WERI-Rb-1 (cell line): ENCODE measurements around the gene UROC1.

Source experiments
- DNase-seq: peaks from one replicate; pipeline ENCODE4 v3.0.0-alpha.2; 2020
- H3K27ac ChIP-seq: fragments of 250-450 bp; sonication (Bioruptor Pico); 2 replicates; pipeline ENCODE4 v1.5.1; 2020; ENCODE audit warnings: mild to moderate bottlenecking, moderate library complexity
- H3K27me3 ChIP-seq: fragments of 250-450 bp; sonication (Bioruptor Pico); 2 replicates; pipeline ENCODE4 v1.5.1; 2021; ENCODE audit warnings: mild to moderate bottlenecking, low read depth, moderate library complexity; ENCODE audit not compliant: insufficient read depth, severe bottlenecking
- H3K36me3 ChIP-seq: fragments of 250-450 bp; sonication (Bioruptor Pico); 2 replicates; pipeline ENCODE4 v1.5.1; 2020; ENCODE audit warnings: mild to moderate bottlenecking, moderate library complexity
- H3K4me3 ChIP-seq: 2 replicates; pipeline ENCODE4 v1.5.1; 2011; ENCODE audit warnings: low read depth, mild to moderate bottlenecking, control low read depth, low read length
- H3K9me3 ChIP-seq: fragments of 250-450 bp; sonication (Bioruptor Pico); 2 replicates; pipeline ENCODE4 v1.5.1; 2021; ENCODE audit warnings: mild to moderate bottlenecking, moderate library complexity; ENCODE audit not compliant: severe bottlenecking
- TF ChIP-seq, protein P1 (sequence below): IDR thresholded peaks from 2 replicates; pipeline ENCODE4 v1.5.1; 2011; ENCODE audit warnings: low read depth, mild to moderate bottlenecking, control low read depth, inconsistent platforms, low read length

UROC1 gene

DNA sequence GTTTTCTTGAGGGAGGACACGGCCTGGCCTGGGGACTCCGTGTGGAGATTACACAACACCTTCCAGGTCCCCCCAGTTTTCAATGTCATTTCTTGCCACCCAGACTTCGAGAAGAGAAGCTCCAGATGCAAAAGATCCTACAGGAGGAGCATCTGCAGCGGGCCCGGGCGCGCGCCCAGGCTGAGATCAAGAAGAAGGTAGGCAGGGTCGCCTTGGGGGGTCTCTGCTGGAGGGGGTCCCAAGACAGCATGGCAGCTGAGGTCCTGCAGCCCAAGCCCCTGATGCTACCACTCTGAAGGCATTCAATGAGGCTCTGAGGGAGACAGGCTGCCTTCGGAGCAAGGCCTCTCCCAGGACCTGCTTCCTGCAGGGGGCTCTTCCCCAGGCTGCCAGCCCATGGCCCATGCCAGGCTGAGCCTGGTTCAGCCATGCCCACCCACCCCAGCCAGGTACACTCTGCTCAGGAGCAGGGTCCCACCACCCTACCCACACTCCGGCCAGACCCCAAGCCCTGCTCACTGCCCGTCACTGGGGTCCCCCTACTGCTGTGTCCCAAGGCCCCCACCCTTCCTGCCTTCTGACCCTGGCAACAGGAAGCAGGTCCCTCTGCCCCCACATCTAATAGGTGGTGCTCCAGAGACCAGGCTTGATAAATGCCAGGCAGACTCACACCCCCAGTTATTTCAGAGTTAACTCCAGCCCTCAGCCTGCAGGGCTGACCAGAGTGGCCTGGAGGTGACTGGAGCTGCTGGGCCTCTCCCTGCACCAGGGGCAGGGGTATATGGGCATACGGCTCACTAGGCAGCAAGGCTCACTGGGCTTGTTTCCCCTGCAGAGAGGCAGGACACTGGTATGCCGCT, 81.9 kb downstream of the UROC1 start:
- TF ChIP-seq, protein P1, sequence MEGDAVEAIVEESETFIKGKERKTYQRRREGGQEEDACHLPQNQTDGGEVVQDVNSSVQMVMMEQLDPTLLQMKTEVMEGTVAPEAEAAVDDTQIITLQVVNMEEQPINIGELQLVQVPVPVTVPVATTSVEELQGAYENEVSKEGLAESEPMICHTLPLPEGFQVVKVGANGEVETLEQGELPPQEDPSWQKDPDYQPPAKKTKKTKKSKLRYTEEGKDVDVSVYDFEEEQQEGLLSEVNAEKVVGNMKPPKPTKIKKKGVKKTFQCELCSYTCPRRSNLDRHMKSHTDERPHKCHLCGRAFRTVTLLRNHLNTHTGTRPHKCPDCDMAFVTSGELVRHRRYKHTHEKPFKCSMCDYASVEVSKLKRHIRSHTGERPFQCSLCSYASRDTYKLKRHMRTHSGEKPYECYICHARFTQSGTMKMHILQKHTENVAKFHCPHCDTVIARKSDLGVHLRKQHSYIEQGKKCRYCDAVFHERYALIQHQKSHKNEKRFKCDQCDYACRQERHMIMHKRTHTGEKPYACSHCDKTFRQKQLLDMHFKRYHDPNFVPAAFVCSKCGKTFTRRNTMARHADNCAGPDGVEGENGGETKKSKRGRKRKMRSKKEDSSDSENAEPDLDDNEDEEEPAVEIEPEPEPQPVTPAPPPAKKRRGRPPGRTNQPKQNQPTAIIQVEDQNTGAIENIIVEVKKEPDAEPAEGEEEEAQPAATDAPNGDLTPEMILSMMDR, result no peak
- no peak overlapping the region for H3K27ac ChIP-seq
- DNase-seq, result no peak
- peaks cover 21% of the 10 kb centered on the region for H3K36me3 ChIP-seq
- H3K27me3 ChIP-seq, result no peaks in the 10 kb centered on the region
- H3K4me3 ChIP-seq, result no peak overlapping the region
- H3K9me3 ChIP-seq, result no peaks in the 10 kb centered on the region

DNA sequence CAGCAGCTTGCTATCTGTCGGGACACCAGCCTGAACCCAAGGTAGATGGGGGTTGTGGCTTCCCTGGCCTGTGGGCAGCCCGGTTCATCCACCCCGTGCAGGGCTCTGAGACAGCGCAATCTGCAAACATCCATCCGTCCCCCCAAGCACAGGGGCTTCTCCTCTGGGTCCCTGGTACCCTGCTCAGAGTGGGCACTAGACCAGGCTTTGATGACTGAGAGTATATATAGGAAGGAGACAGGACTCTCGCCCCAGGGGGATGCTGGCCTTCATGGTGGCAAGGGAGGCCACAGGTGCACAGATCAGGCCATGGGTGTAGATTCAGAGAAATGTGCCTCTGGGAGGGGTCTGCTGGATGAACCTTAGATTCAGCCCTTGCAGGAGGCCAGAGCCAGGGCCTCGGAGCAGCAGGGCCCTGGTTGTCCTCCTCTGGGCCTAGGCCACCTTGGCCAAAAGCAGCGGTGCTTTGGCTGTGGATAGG, 82.6 kb downstream of the UROC1 start:
- DNase-seq, result no peak
- H3K27ac ChIP-seq, result no peak overlapping the region
- no peak overlapping the region for H3K4me3 ChIP-seq
- H3K27me3 ChIP-seq, result no peaks in the 10 kb centered on the region
- peaks cover 17% of the 10 kb centered on the region for H3K36me3 ChIP-seq
- H3K9me3 ChIP-seq, result no peaks in the 10 kb centered on the region
- TF ChIP-seq, protein P1, result no peak

DNA sequence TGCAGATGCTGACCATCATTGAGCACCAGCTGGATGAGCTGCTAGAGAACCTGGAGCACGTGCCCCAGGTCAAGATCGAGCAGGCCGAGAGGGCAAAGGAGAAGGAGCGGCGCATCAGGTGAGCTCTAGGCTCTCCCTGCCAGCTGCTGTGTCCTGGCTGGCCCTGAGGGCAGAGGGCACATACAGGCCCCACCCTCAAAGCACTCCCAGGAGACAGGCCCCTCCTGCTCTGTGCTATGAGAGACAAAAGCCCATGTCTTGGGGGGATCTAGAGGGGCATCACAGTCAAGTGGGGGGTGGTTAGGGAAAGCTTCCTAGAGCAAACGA, 83.3 kb downstream of the UROC1 start:
- TF ChIP-seq, protein P1, result no peak
- Histone ChIP-seq H3K27ac (no peak overlapping the region), H3K4me3 (no peak overlapping the region), H3K27me3 (no peaks in the 10 kb centered on the region), H3K9me3 (no peaks in the 10 kb centered on the region), H3K36me3 (peaks cover 16% of the 10 kb centered on the region)
- no peak for DNase-seq

DNA sequence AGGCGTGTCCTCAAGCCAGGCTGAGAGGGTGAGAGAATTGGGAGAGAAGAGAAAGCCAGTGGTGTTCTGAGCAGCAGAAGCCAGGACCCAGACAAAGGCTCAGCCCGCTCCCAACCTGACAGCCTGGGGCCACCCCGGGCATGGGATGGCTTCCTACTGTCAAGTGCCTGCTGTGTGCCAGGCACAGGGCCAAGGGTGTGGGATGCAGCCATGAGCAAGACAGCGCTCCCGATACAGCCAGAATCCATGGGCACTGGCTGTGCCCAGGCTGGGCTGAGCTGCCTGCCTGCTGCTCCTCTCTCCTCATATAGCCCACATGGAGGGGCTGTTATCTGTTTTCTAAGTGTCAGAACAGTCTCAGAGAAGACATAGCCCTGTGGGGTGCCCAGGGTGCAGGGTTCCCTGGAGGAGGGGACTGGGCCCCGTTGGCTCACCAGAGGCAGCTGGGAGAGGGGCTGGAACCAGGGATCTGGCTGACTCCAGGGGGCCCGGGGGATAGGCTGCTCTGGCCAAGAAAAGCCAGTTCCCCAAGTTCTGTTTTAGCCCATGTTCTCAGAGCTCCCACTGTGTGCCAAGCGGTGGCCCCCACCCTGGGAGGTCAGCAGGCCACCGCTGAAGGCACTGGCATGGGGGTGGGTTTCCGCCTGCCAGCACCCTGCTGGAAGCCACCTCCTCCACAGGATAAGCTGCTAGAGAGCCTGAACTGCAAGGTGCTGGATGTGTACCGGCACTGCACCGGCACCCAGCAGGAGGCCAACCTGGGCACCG, 83.9 kb downstream of the UROC1 start:
- DNase-seq, result no peak
- no peak overlapping the region for H3K27ac ChIP-seq
- TF ChIP-seq, protein P1, result no peak
- H3K4me3 ChIP-seq, result no peak overlapping the region
- H3K9me3 ChIP-seq, result no peaks in the 10 kb centered on the region
- H3K27me3 ChIP-seq, result no peaks in the 10 kb centered on the region
- H3K36me3 ChIP-seq, result peaks cover 12% of the 10 kb centered on the region

DNA sequence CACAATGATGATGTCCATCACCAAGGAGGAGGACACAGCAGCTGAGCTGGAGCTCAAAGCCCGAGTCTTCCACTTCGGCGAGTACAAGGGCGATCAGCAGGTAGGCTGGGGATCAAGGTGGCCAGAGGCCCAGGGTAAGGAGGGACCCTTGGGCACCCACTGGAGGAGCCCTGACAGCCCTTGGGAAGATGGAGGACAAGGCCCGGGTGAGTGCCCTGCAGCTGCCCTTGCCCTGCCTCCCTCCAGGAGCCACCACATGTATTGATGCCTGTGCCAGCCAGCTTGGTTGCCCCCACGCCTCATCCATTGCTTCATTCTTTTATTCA, 84.5 kb downstream of the UROC1 start:
- peaks cover 6% of the 10 kb centered on the region for H3K36me3 ChIP-seq
- no peak overlapping the region for H3K27ac ChIP-seq
- no peak overlapping the region for H3K4me3 ChIP-seq
- no peaks in the 10 kb centered on the region for H3K27me3 ChIP-seq
- TF ChIP-seq, protein P1, result no peak
- no peaks in the 10 kb centered on the region for H3K9me3 ChIP-seq
- DNase-seq, result no peak
